ENCODE data around the gene SCNN1A. TPM values are rescaled to one million over a fixed set of nuclear protein-coding genes. Genes with fewer than 3 reads are reported as not detected.

The SCNN1A gene
- total and polyA plus RNA-seq, 2 of the 13 experiments (the other 11 are each of a cell fraction or from before 2014, with no cell fraction given), result 1.5 to 14.6 TPM

DNA sequence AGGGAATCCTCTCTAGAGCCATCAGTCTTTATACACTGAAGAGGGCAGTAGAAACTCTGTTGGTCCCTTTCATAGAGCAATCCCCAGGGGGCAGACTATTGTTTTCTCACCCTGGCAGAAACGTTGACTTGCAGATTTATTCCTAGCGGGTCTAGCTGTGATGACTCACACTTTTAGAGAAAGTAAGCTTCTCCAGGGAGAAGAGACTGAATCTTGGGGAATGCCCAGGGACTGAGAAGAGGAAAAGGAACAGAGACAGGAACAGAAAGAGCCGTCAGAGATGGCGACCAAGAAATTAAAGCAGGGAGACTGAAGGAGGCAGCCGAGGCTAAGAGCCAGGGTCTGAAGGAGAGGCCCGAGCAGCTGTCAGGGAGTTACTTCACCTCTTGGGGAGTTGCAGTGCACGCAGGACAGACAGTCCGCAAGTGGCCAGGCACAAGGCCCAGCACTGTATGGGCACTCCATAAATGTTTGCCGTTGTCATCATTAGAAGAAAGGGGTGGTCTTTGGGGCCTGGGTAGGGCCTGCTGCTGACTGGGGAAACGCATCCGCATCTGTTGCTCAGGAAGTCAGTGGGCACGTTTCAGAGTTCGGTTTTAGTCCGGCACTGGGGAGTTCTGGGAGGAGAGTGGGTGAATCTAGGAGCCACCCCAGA lies 51.9 kb downstream of the SCNN1A start (continued):
- TF ChIP-seq ZEB1 (IDR thresholded peaks at IDR 0.05; ENCODE audit: insufficient replicate concordance, low read depth), result no peak
- TF ChIP-seq, protein P1, sequence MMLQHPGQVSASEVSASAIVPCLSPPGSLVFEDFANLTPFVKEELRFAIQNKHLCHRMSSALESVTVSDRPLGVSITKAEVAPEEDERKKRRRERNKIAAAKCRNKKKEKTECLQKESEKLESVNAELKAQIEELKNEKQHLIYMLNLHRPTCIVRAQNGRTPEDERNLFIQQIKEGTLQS (CRISPR knock-in tag; IDR thresholded peaks at IDR 0.05), result no peak
- no peak for TF ChIP-seq SOX6 (IDR thresholded peaks at IDR 0.05)
- no peak for TF ChIP-seq SOX6 (CRISPR knock-in tag; IDR thresholded peaks at IDR 0.05)
- no peak for TF ChIP-seq FOXC1 (CRISPR knock-in tag; IDR thresholded peaks at IDR 0.05; ENCODE audit: borderline replicate concordance)
- TF ChIP-seq FOXP1 (IDR thresholded peaks at IDR 0.05), result no peak
- TF ChIP-seq FOXP1 (CRISPR knock-in tag; IDR thresholded peaks at IDR 0.05), result no peak
- TF ChIP-seq NR1H2 (CRISPR knock-in tag; IDR thresholded peaks at IDR 0.05; ENCODE audit: borderline replicate concordance, low read depth), result no peak

DNA sequence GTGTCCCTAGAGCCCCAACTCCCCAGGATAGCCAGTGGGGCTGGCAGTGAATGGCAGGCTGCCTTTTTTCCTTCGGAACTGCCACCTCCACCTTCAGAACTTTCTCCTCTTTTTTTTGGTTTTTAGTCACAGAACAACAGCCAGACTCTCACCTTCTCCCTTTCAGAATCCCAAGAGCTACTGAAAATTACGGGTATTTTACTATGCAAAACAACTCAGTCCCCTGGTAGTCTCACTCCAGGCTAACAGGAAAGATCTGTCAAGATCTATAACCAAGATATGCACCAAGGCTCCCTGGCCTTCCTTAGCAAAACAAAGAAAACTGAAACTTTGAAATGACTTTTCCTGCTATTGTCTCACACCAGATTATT lies 52.4 kb downstream of the SCNN1A start:
- H3K9me3 ChIP-seq (ENCODE audit: low read length), result no peaks in the 10 kb centered on the region
- no peaks in the 10 kb centered on the region for H3K27me3 ChIP-seq (ENCODE audit: control insufficient read depth in 1 of 2, insufficient read depth in 2 of 2, low read length in 2 of 2)
- peaks cover 5 to 25% of the 10 kb centered on the region in 2 experiments; a peak in 3 of 5 replicates for H3K36me3 ChIP-seq (replicated peaks in 1 of 2; ENCODE audit: control insufficient read depth in 1 of 2, insufficient read depth in 2 of 2, low read length in 2 of 2)
- H3K4me3 ChIP-seq (replicated peaks in 1 of 3; ENCODE audit: insufficient read depth in 1 of 3, low read depth in 2 of 3, low read length in 3 of 3), result no peak overlapping the region
- H3K4me1 ChIP-seq (ENCODE audit: insufficient read depth, low read length), result peaks cover 46% of the 10 kb centered on the region
- H3K27ac ChIP-seq (ENCODE audit: extremely low read length, insufficient read depth, low read length), result peak overlapping the region; percentile 37
- H3K79me2 ChIP-seq (ENCODE audit: insufficient read depth, low read length), result no peaks in the 10 kb centered on the region
- ATAC-seq, result no peak
- in situ Hi-C loops (cut with HindIII; ENCODE audit: extremely low pct_ligation_motif_present, low pct_unique_long_range_greater_than_20kb) (no loop called here), intact Hi-C loops (cut with micrococcal nuclease; ENCODE audit: unreplicated experiment) (no loop called here)
- DNase-seq (ENCODE audit: low spot score), result no peak
- FAIRE-seq, result no peak
- no peak overlapping the region for H3K9ac ChIP-seq (ENCODE audit: insufficient read depth, low read depth, low read length)
- BruUV-seq (replicated peaks), result no TSS peak
- WGBS (ENCODE audit: low lambda C conversion rate), result 97% methylated on average over 2 of the region's 2 CpGs
- no peaks in the 10 kb centered on the region for H4K20me1 ChIP-seq (ENCODE audit: insufficient read depth, low read length)
- H2AFZ ChIP-seq (ENCODE audit: low read length), result no peak overlapping the region
- ChIA-PET CTCF (ENCODE audit: low intra/inter-chr PET ratio, low total read pairs) (interaction anchor here (1.2 to 1.7 kb wide), 3 partner anchors 45 to 142 kb away, joined by 5 to 7 read pairs (median 6); no protein-coding TSS in a partner anchor), POLR2A (interaction anchor here (0.9 to 4.4 kb wide), 10 partner anchors 12 to 147 kb away, joined by 3 to 62 read pairs (median 6); partner anchors contain the start of genes LTBR, PLEKHG6, TNFRSF1A and VAMP1)
- H3K4me2 ChIP-seq (ENCODE audit: low read depth, low read length), result no peak overlapping the region
- TF ChIP-seq ZSCAN21 (CRISPR knock-in tag; IDR thresholded peaks at IDR 0.05; ENCODE audit: borderline replicate concordance) (no peak), KDM6A (CRISPR knock-in tag; IDR thresholded peaks at IDR 0.05; ENCODE audit: low read depth) (no peak), HOXA5 (CRISPR knock-in tag; IDR thresholded peaks at IDR 0.05) (0 out of 2 replicates have a peak, but pooled peaks have one; percentile 22), ASH2L (IDR thresholded peaks at IDR 0.05; ENCODE audit: insufficient read length, low read depth, low read length) (peak; percentile 25), AFF4 (CRISPR knock-in tag; IDR thresholded peaks at IDR 0.05) (no peak), CENPT (CRISPR knock-in tag; IDR thresholded peaks at IDR 0.05; ENCODE audit: low read depth) (no peak), PHB2 (IDR thresholded peaks at IDR 0.05; ENCODE audit: partially characterized antibody) (no peak), TIGD3 (CRISPR knock-in tag; IDR thresholded peaks at IDR 0.05; ENCODE audit: borderline replicate concordance) (no peak), CEBPB (IDR thresholded peaks at IDR 0.05; ENCODE audit: borderline replicate concordance, low read depth, low read length) (no peak), ZNF234 (CRISPR knock-in tag; conservative IDR thresholded peaks at IDR 0.05) (no peak), HCFC1 (IDR thresholded peaks at IDR 0.05; ENCODE audit: low read depth, low read length) (no peak), RBM39 (IDR thresholded peaks at IDR 0.05; ENCODE audit: low read depth, low read length, poor library complexity, severe bottlenecking) (no peak)

Measured in HepG2 (cell line).